Aorta (tissue), 5 donors: ENCODE data around the gene CFDP1. TPM values are rescaled to one million over a fixed set of nuclear protein-coding genes. Genes with fewer than 3 reads are reported as not detected.
"Not testable (repeated sequence)": the region's sequence is repeated elsewhere in the genome, so short reads cannot be mapped to it uniquely, and the experiment has no call there.

Experiments used
- ATAC-seq: fragments of 200-7000 bp; cut with Tn5 transposase; one replicate; pipeline ENCODE4 v1.9.1; 2022; ENCODE audit warnings: moderate library complexity; ENCODE audit not compliant: low FRiP score
- DNase-seq, 2 donors: peaks; one replicate each; pipeline ENCODE4 v3.0.0-alpha.2; 2020
- H3K27ac ChIP-seq, 2 donors: one replicate each; pipeline ENCODE4 v1.5.1; 2013; ENCODE audit warnings: low read length in 2 of 2, mild to moderate bottlenecking in 2 of 2, moderate library complexity in 2 of 2, control low read depth in 1 of 2, inconsistent platforms in 1 of 2, low read depth in 1 of 2
- H3K27me3 ChIP-seq, 2 donors: one replicate each; pipeline ENCODE4 v1.6.1; 2013; ENCODE audit warnings: control low read depth in 1 of 2, low read length in 1 of 2, mild to moderate bottlenecking in 1 of 2, moderate library complexity in 1 of 2; ENCODE audit not compliant: insufficient read depth in 2 of 2, control insufficient read depth in 1 of 2
- H3K36me3 ChIP-seq, 2 donors: one replicate each; pipeline ENCODE4 v1.6.1; 2013; ENCODE audit warnings: control low read depth in 1 of 2, low read length in 1 of 2, mild to moderate bottlenecking in 1 of 2; ENCODE audit not compliant: insufficient read depth in 2 of 2, control insufficient read depth in 1 of 2
- H3K4me1 ChIP-seq, 2 donors: one replicate each; pipeline ENCODE4 v1.6.1; 2013; ENCODE audit warnings: low read length in 2 of 2, control low read depth in 1 of 2, mild to moderate bottlenecking in 1 of 2, moderate library complexity in 1 of 2; ENCODE audit not compliant: insufficient read depth in 2 of 2, control insufficient read depth in 1 of 2
- H3K4me3 ChIP-seq, 2 donors: one replicate each; pipeline ENCODE4 v1.5.1; 2013; ENCODE audit warnings: low read length in 2 of 2, control low read depth in 1 of 2, mild to moderate bottlenecking in 1 of 2
- H3K9me3 ChIP-seq: one replicate; pipeline ENCODE4 v1.6.1; 2013; ENCODE audit warnings: mild to moderate bottlenecking, low read length; ENCODE audit not compliant: control insufficient read depth
- WGBS, 2 donors: extraction: QIAGEN DNeasy Blood & Tissue Kit; methylation state at CpG; one replicate each; pipeline ENCODE4 v1.1.7; 2013; 5-methylcytosine and 5-hydroxymethylcytosine counted together
- intact Hi-C, 2 donors: fragments of 100-400 bp; cut with DNase I; formaldehyde crosslinking; loops; one replicate each; pipeline versions ENCODE4 v1.14.2 to v1.15.0; 2022
- polyA plus RNA-seq, 2 donors: library from polyadenylated mRNA; stranded (reverse); fragments of 200-250 nt; gene quantifications; one replicate each; pipeline ENCODE4 v1.2.3, GENCODE V29; 2013
- total RNA-seq, 2 donors: library from RNA; stranded (reverse); fragmentation: NEBNext Ultra II Directional; extraction: Animal tissue kit (Norgen Biotek cat#: 25700); gene quantifications; one replicate each; pipeline ENCODE4 v1.2.1, GENCODE V29; 2021
- donor health status: healthy with polysubstance abuse.
- donor health status: Bipolar disorder and iron deficiency.
- donor health status: DM: no; HTN: no; CAD: no.
- donor health status: DM: no; HTN: no; CAD: no.
- donor health status: DM: yes; HTN: yes; CAD: no.

Gene CFDP1
- total and polyA plus RNA-seq, 4 donors: 52.8 to 111 (median 57.5) TPM

- DNase-seq (no peak), ATAC-seq (no peak)
- H3K36me3 ChIP-seq: no peaks in the 10 kb centered on the region
- H3K4me1 ChIP-seq: no peaks in the 10 kb centered on the region
- intact Hi-C loops: no loop called here
- no peaks in the 10 kb centered on the region for H3K27me3 ChIP-seq
- no peaks in the 10 kb centered on the region for H3K9me3 ChIP-seq
- H3K4me3 ChIP-seq: no peak overlapping the region
- no peak overlapping the region for H3K27ac ChIP-seq
- 87 to 90% methylated on average over 11 of the region's 11 CpGs for whole genome bisulfite sequencing, 2 donors
These were observed 150.6 kb downstream of the CFDP1 start for GRCh38 chr16:75282466-75283281.

GRCh38 chr16:75281826-75282225 lies 151.5 kb downstream of the CFDP1 start:
- H3K4me3 ChIP-seq: no peak overlapping the region
- H3K9me3 ChIP-seq: no peaks in the 10 kb centered on the region
- H3K27ac ChIP-seq: no peak overlapping the region
- WGBS, 2 donors: 41 to 64% methylated on average over 6 of the region's 6 CpGs
- no peaks in the 10 kb centered on the region for H3K4me1 ChIP-seq
- H3K27me3 ChIP-seq: no peaks in the 10 kb centered on the region
- DNase-seq (no peak), ATAC-seq (no peak)
- intact Hi-C loops: no loop called here
- no peaks in the 10 kb centered on the region for H3K36me3 ChIP-seq

GRCh38 chr16:75281009-75281408 lies 152.3 kb downstream of the CFDP1 start:
- intact Hi-C loops, H3K4me3 ChIP-seq, H3K4me1 ChIP-seq, H3K9me3 ChIP-seq, H3K36me3 ChIP-seq, DNase-seq, H3K27me3 ChIP-seq, ATAC-seq, H3K27ac ChIP-seq: not testable (repeated sequence)
- 90 to 96% methylated on average over 2 of the region's 2 CpGs for WGBS, 2 donors

GRCh38 chr16:75280331-75280804 lies 152.9 kb downstream of the CFDP1 start:
- intact Hi-C loops: no loop called here
- ATAC-seq (no peak), DNase-seq (no peak)
- WGBS, 2 donors: 93 to 94% methylated on average over 8 of the region's 8 CpGs
- H3K9me3 ChIP-seq: no peaks in the 10 kb centered on the region
- no peaks in the 10 kb centered on the region for H3K27me3 ChIP-seq
- no peak overlapping the region for H3K4me3 ChIP-seq
- no peaks in the 10 kb centered on the region for H3K36me3 ChIP-seq
- H3K27ac ChIP-seq: no peak overlapping the region
- H3K4me1 ChIP-seq: no peaks in the 10 kb centered on the region

GRCh38 chr16:75279305-75279704 lies 154.0 kb downstream of the CFDP1 start:
- Histone ChIP-seq H3K4me3 (no peak overlapping the region), H3K36me3 (no peaks in the 10 kb centered on the region), H3K27me3 (no peaks in the 10 kb centered on the region), H3K9me3 (no peaks in the 10 kb centered on the region), H3K4me1 (no peaks in the 10 kb centered on the region), H3K27ac (no peak overlapping the region)
- ATAC-seq (no peak), DNase-seq (peak in 1 of 2 donors; percentile 44)
- intact Hi-C loops: no loop called here
- 11 to 19% methylated on average over 10 of the region's 10 CpGs for WGBS, 2 donors

GRCh38 chr16:75273054-75273925 lies 160.0 kb downstream of the CFDP1 start:
- 90 to 92% methylated on average over 22 to 23 of the region's 23 CpGs for WGBS, 2 donors
- no peak overlapping the region for H3K27ac ChIP-seq
- H3K27me3 ChIP-seq: no peaks in the 10 kb centered on the region
- DNase-seq (no peak), ATAC-seq (no peak)
- no peaks in the 10 kb centered on the region for H3K9me3 ChIP-seq
- no peaks in the 10 kb centered on the region for H3K36me3 ChIP-seq
- no peaks in the 10 kb centered on the region for H3K4me1 ChIP-seq
- H3K4me3 ChIP-seq: no peak overlapping the region
- intact Hi-C loops: no loop called here

GRCh38 chr16:75272629-75273028 lies 160.7 kb downstream of the CFDP1 start:
- not testable (repeated sequence) for ATAC-seq
- WGBS, 2 donors: 96 to 97% methylated on average over 10 of the region's 10 CpGs

GRCh38 chr16:75272097-75272551 lies 161.2 kb downstream of the CFDP1 start:
- ATAC-seq: no peak
- intact Hi-C loops: no loop called here
- H3K4me1 ChIP-seq: no peaks in the 10 kb centered on the region
- no peaks in the 10 kb centered on the region for H3K9me3 ChIP-seq
- no peaks in the 10 kb centered on the region for H3K36me3 ChIP-seq
- H3K27ac ChIP-seq: no peak overlapping the region
- 73 to 78% methylated on average over 12 of the region's 12 CpGs for WGBS, 2 donors
- DNase-seq: no peak
- no peak overlapping the region for H3K4me3 ChIP-seq
- H3K27me3 ChIP-seq: no peaks in the 10 kb centered on the region

More at GRCh38 chr16:75272629-75273028, 160.7 kb downstream of the CFDP1 start:
- H3K9me3 ChIP-seq, H3K4me1 ChIP-seq, H3K36me3 ChIP-seq, H3K4me3 ChIP-seq, DNase-seq, intact Hi-C loops, H3K27me3 ChIP-seq, H3K27ac ChIP-seq: not testable (repeated sequence)
